IMR-90 (cell line): ENCODE results near the gene ZNF625. TPM values are rescaled to one million over a fixed set of nuclear protein-coding genes. Genes with fewer than 3 reads are reported as not detected.

ENCODE experiments used
- ATAC-seq: fragments of 200-7000 bp; cut with Tn5 transposase; 2 replicates; pipeline ENCODE4 v1.9.1; 2020; ENCODE audit warnings: low read depth, mild to moderate bottlenecking, moderate library complexity
- BruUV-seq: library from RNA; stranded (reverse); fragments of 400-500 nt; replicated peaks from 2 replicates; lab custom pipeline; 2021; lab: Mats Ljungman, UMichigan
- CTCF ChIA-PET: fragments of 300-600 bp; formaldehyde crosslinking; extraction: SDS; loops from one replicate; lab custom pipeline; 2021; ENCODE audit warnings: antibody characterized with exemption; lab: Yijun Ruan, JAX
- POLR2A ChIA-PET: fragments of 300-600 bp; sonication (Branson Sonifier 250); formaldehyde crosslinking; loops from one replicate; lab custom pipeline; 2022; ENCODE audit warnings: antibody characterized with exemption; ENCODE audit not compliant: unreplicated experiment; lab: Charles Lee
- DNase-seq: peaks from one replicate; pipeline ENCODE4 v3.0.0; 2013
- H2AFZ ChIP-seq: replicated peaks from 2 replicates; pipeline ENCODE3; 2013; ENCODE audit warnings: low read length, mild to moderate bottlenecking; ENCODE audit not compliant: poor library complexity
- H2AK5ac ChIP-seq: 2 replicates; pipeline ENCODE4 v1.6.1; 2013; ENCODE audit warnings: low read depth, low read length, inconsistent platforms
- H2AK9ac ChIP-seq: replicated peaks from 2 replicates; pipeline ENCODE3; 2013; ENCODE audit warnings: mild to moderate bottlenecking, low read depth, low read length, moderate library complexity; ENCODE audit not compliant: poor library complexity
- H2BK120ac ChIP-seq: 2 replicates; pipeline ENCODE4 v1.6.1; 2013; ENCODE audit warnings: low read depth, low read length, inconsistent platforms
- H2BK15ac ChIP-seq: 3 replicates; pipeline ENCODE4 v1.6.1; 2013; ENCODE audit warnings: low read depth, low read length, inconsistent platforms
- H2BK20ac ChIP-seq: 2 replicates; pipeline ENCODE4 v1.6.1; 2013; ENCODE audit warnings: low read depth, mild to moderate bottlenecking, inconsistent platforms, low read length, moderate library complexity
- H2BK5ac ChIP-seq: 2 replicates; pipeline ENCODE4 v1.6.1; 2013; ENCODE audit warnings: mild to moderate bottlenecking, low read depth, low read length, inconsistent platforms; ENCODE audit not compliant: poor library complexity, severe bottlenecking
- H3K14ac ChIP-seq: replicated peaks from 2 replicates; pipeline ENCODE4 v1.6.1; 2013; ENCODE audit warnings: low read depth, low read length, inconsistent platforms
- H3K18ac ChIP-seq: 2 replicates; pipeline ENCODE4 v1.6.1; 2013; ENCODE audit warnings: low read depth, low read length, control low read depth
- H3K23ac ChIP-seq: 2 replicates; pipeline ENCODE4 v1.6.1; 2013; ENCODE audit warnings: low read depth, low read length, inconsistent platforms
- H3K27ac ChIP-seq: 2 replicates; pipeline ENCODE4 v1.5.1; 2013; ENCODE audit warnings: mild to moderate bottlenecking, control low read depth, low read length; ENCODE audit not compliant: insufficient read depth
- H3K27me3 ChIP-seq: 2 replicates; pipeline ENCODE4 v1.6.1; 2013; ENCODE audit warnings: low read length; ENCODE audit not compliant: control insufficient read depth, insufficient read depth
- H3K36me3 ChIP-seq: 2 replicates; pipeline ENCODE4 v1.6.1; 2013; ENCODE audit warnings: low read length, mixed read lengths; ENCODE audit not compliant: control insufficient read depth, insufficient read depth
- H3K4ac ChIP-seq: 2 replicates; pipeline ENCODE4 v1.6.1; 2013; ENCODE audit warnings: low read depth, low read length, inconsistent platforms
- H3K4me1 ChIP-seq: 2 replicates; pipeline ENCODE4 v1.6.1; 2013; ENCODE audit warnings: low read length, mixed read lengths; ENCODE audit not compliant: control insufficient read depth, insufficient read depth
- H3K4me2 ChIP-seq: 2 replicates; pipeline ENCODE4 v1.6.1; 2013; ENCODE audit warnings: low read depth, mild to moderate bottlenecking, control low read depth, low read length, moderate library complexity
- H3K4me3 ChIP-seq: 2 replicates; pipeline ENCODE4 v1.5.1; 2013; ENCODE audit warnings: low read depth, mild to moderate bottlenecking, control low read depth, low read length, moderate library complexity; ENCODE audit not compliant: insufficient read depth
- H3K56ac ChIP-seq: 2 replicates; pipeline ENCODE4 v1.6.1; 2013; ENCODE audit warnings: low read length, inconsistent platforms; ENCODE audit not compliant: insufficient read depth; ENCODE audit errors: extremely low read depth
- H3K79me1 ChIP-seq, 2 experiments: 2 replicates each; pipeline ENCODE4 v1.6.1; 2013; ENCODE audit warnings: low read length in 2 of 2, inconsistent platforms in 1 of 2, low read depth in 1 of 2
- H3K9ac ChIP-seq: 2 replicates; pipeline ENCODE4 v1.6.1; 2013; ENCODE audit warnings: low read depth, low read length, control low read depth
- H3K9me1 ChIP-seq: 2 replicates; pipeline ENCODE4 v1.6.1; 2013; ENCODE audit warnings: low read length, inconsistent platforms; ENCODE audit not compliant: insufficient read depth
- H3K9me3 ChIP-seq: 2 replicates; pipeline ENCODE4 v1.6.1; 2013; ENCODE audit warnings: low read length; ENCODE audit not compliant: control insufficient read depth, insufficient read depth
- H4K20me1 ChIP-seq: 2 replicates; pipeline ENCODE4 v1.6.1; 2013; ENCODE audit warnings: low read length, inconsistent platforms; ENCODE audit not compliant: insufficient read depth
- H4K5ac ChIP-seq: 2 replicates; pipeline ENCODE4 v1.6.1; 2013; ENCODE audit warnings: mild to moderate bottlenecking, low read depth, low read length, control low read depth
- H4K8ac ChIP-seq, 2 experiments: 2 replicates each; pipeline ENCODE4 v1.6.1; 2013; ENCODE audit warnings: low read depth in 2 of 2, low read length in 2 of 2, control low read depth in 1 of 2, inconsistent platforms in 1 of 2
- H4K91ac ChIP-seq: 2 replicates; pipeline ENCODE4 v1.6.1; 2013; ENCODE audit warnings: low read depth, low read length, inconsistent platforms; ENCODE audit not compliant: insufficient read depth
- BHLHE40 ChIP-seq: fragments of 150-350 bp; IDR thresholded peaks from 2 replicates; pipeline ENCODE4 v1.6.1; 2016; ENCODE audit warnings: mild to moderate bottlenecking, low read depth, low read length
- CEBPB ChIP-seq: IDR thresholded peaks from 2 replicates; pipeline ENCODE4 v1.6.1; 2012; ENCODE audit warnings: low read depth, low read length, improper control_type of control experiment
- CHD1 ChIP-seq: IDR thresholded peaks from 2 replicates; pipeline ENCODE4 v1.6.1; 2012; ENCODE audit warnings: low read depth, low read length, improper control_type of control experiment
- FOS ChIP-seq: fragments of 150-350 bp; IDR thresholded peaks from 2 replicates; pipeline ENCODE4 v1.6.1; 2016; ENCODE audit warnings: low read depth, low read length
- MAFK ChIP-seq: IDR thresholded peaks from 2 replicates; pipeline ENCODE4 v1.6.1; 2012; ENCODE audit warnings: low read depth, low read length, improper control_type of control experiment
- MXI1 ChIP-seq: IDR thresholded peaks from 2 replicates; pipeline ENCODE4 v1.6.1; 2012; ENCODE audit warnings: low read depth, mild to moderate bottlenecking, low read length, moderate library complexity, borderline replicate concordance
- NFE2L2 ChIP-seq: fragments of 150-350 bp; IDR thresholded peaks from 2 replicates; pipeline ENCODE4 v1.6.1; 2016; ENCODE audit warnings: low read depth, mild to moderate bottlenecking, low read length
- RAD21 ChIP-seq: IDR thresholded peaks from 2 replicates; pipeline ENCODE4 v1.6.1; 2012; ENCODE audit warnings: low read length, improper control_type of control experiment
- RCOR1 ChIP-seq: IDR thresholded peaks from 2 replicates; pipeline ENCODE4 v1.6.1; 2012; ENCODE audit warnings: mild to moderate bottlenecking, low read length, improper control_type of control experiment; ENCODE audit not compliant: insufficient replicate concordance
- RFX5 ChIP-seq: IDR thresholded peaks from 2 replicates; pipeline ENCODE4 v1.8.0; 2012; ENCODE audit warnings: low read depth, mild to moderate bottlenecking, low read length, moderate library complexity
- SMC3 ChIP-seq: fragments of 150-350 bp; IDR thresholded peaks from 2 replicates; pipeline ENCODE4 v1.6.1; 2016; ENCODE audit warnings: low read depth, mild to moderate bottlenecking, antibody characterized with exemption, low read length, moderate library complexity
- WGBS, 2 experiments: methylation state at CpG; one replicate each; pipeline versions ENCODE4 v1.1.5 to v1.1.7; 2013; ENCODE audit warnings: missing lambda C conversion rate in 2 of 2; ENCODE audit not compliant: insufficient read length in 1 of 2; ENCODE audit errors: extremely low coverage in 2 of 2; 5-methylcytosine and 5-hydroxymethylcytosine counted together
- dilution Hi-C: fragments of 300-500 bp; cut with HindIII; formaldehyde crosslinking; loops from one replicate; pipeline ENCODE4 v1.14.3; 2018; ENCODE audit warnings: low sequenced_read_pairs; ENCODE audit not compliant: unreplicated experiment
- in situ Hi-C: fragments of 300-500 bp; cut with MboI; formaldehyde crosslinking; loops from 3 replicates; pipeline ENCODE4 v1.14.3; 2019; ENCODE audit warnings: low sequenced_read_pairs, inconsistent platforms, mixed read lengths
- intact Hi-C: fragments of 100-400 bp; cut with micrococcal nuclease; formaldehyde crosslinking; loops from 2 replicates; pipeline ENCODE4 v1.10.0; 2022
- polyA plus RNA-seq, 3 experiments: library from polyadenylated mRNA; depleted of rRNA; stranded (reverse); fragments of >200 nt; gene quantifications; 2 replicates each; pipeline ENCODE4 v1.2.3, GENCODE V29; 2012; ENCODE audit warnings: low replicate concordance in 1 of 3
- total RNA-seq: library from RNA; depleted of rRNA; stranded (reverse); fragments of >200 nt; gene quantifications from 2 replicates; pipeline ENCODE4 v1.2.3, GENCODE V29; 2012
- TF ChIP-seq, protein P1 (sequence below): fragments of 150-350 bp; IDR thresholded peaks from 2 replicates; pipeline ENCODE4 v1.6.1; 2016; ENCODE audit warnings: low read depth, mild to moderate bottlenecking, low read length, moderate library complexity, borderline replicate concordance
- TF ChIP-seq, protein P2 (sequence below): conservative IDR thresholded peaks from 2 replicates; pipeline ENCODE4 v1.5.1; 2012; ENCODE audit warnings: mild to moderate bottlenecking, low read depth, low read length, improper control_type of control experiment

Gene ZNF625
- total and polyA plus RNA-seq, 2 of the 4 experiments (the other 2 are of a cell fraction), result 2.5 to 16.7 TPM

DNA sequence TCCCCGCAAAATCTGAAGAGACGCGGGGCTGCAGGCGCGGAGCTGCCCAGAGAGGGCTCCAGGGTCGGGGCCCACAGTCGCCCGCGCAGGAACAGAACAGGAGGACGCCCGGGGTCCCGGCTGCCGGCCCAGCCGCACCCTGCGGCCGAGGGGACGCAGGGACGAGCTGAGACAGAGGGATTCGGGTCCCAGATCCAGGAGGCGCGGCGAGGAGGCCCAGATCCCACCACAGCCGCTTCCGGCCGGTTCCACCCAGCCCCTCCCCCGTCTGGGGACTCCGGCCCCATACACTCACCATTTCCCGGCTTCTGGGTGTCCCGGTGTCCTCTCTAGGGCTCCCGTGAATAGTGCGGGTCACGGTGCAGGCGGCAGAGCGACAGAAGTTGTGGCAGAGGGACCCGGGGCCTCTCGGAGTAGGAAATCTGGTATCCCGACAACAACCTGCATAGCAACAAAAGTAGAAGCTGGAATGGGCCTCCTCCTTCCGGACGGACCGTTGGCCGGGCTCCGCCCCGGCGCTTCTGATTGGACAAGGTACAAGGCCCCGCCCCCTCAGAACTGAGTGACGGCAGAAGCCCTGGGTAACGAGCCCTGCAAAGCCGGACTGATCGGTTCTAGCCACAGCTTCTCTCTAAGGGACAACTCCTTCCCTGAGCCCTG lies 16.5 kb downstream of the ZNF625 start, which contains the start of gene ZNF20:
ZNF20 (minus strand) TSS at position 466 of the 660 bp plus-strand sequence; CDS start at position 298, 168 bp downstream.
- Histone ChIP-seq H2BK15ac (no peak within 1 kb of the TSS), H2BK5ac (peak within 1 kb of the TSS; percentile 60), H2AK9ac (peak within 1 kb of the TSS; percentile 85), H3K4me1 (peaks cover 3% of the 10 kb centered on the region; the same call in 1 of the 2 replicates), H4K8ac (peak within 1 kb of the TSS in 1 of 2 experiments; percentile 70; a peak in 2 of 4 replicates), H3K23ac (0 out of 2 replicates have a peak within 1 kb of the TSS, but pooled peaks have one; percentile 25), H3K27ac (peak within 1 kb of the TSS; percentile 82), H4K91ac (no peak within 1 kb of the TSS), H3K18ac (no peak within 1 kb of the TSS; the same call in 1 of the 2 replicates), H3K14ac (0 out of 2 replicates have a peak within 1 kb of the TSS, but pooled peaks have one; percentile 30), H3K4me3 (peak within 1 kb of the TSS; percentile 96), H2BK20ac (no peak within 1 kb of the TSS), H2AFZ (peak within 1 kb of the TSS; percentile 96), H3K4ac (peak within 1 kb of the TSS; percentile 30; the same call in 1 of the 2 replicates), H3K9me1 (no peaks in the 10 kb centered on the region), H4K20me1 (0 out of 2 replicates have a peak, but pooled peaks cover 2% of the 10 kb centered on the region), H3K36me3 (peaks cover 23% of the 10 kb centered on the region), H3K9me3 (peaks cover 16% of the 10 kb centered on the region), H3K79me1 (peaks cover 16 to 21% of the 10 kb centered on the region in 2 experiments), H2AK5ac (peak within 1 kb of the TSS; percentile 6; the same call in 1 of the 2 replicates), H4K5ac (no peak within 1 kb of the TSS), H3K4me2 (peak within 1 kb of the TSS; percentile 96), H2BK120ac (no peak within 1 kb of the TSS), H3K9ac (peak within 1 kb of the TSS; percentile 71), H3K56ac (peak within 1 kb of the TSS; percentile 7), H3K27me3 (no peaks in the 10 kb centered on the region)
- CTCF ChIA-PET, result interaction anchor here (0.8 to 2.4 kb wide), 7 partner anchors 16 to 342 kb away, joined by 3 to 22 read pairs (median 6); partner anchors contain the start of gene ZNF625
- in situ Hi-C loops, result loop anchor here (5.0 kb wide), 2 partner anchors 83 to 258 kb away; no protein-coding TSS in a partner anchor
- intact Hi-C loops, result loop anchor here (1.0 to 5.0 kb wide), 4 partner anchors 81 to 438 kb away; no protein-coding TSS in a partner anchor
- 8% methylated on average over 7 of the region's 49 CpGs; no CpG with 5 or more reads in 1 of the 2 experiments for WGBS, 2 experiments
- POLR2A ChIA-PET, result interaction anchor here (0.8 kb wide), 1 partner anchor 10 kb away, joined by 3 read pairs; no protein-coding TSS in a partner anchor
- no TSS peak for BruUV-seq
- DNase-seq (peak; percentile 91), ATAC-seq (peak; percentile 98)
- dilution Hi-C loops, result no loop called here
- TF ChIP-seq CEBPB (no peak), RAD21 (no peak), FOS (no peak), MAFK (no peak), MXI1 (peak; percentile 9; the same call in 1 of the 2 replicates), RFX5 (no peak), SMC3 (no peak), CHD1 (no peak), BHLHE40 (no peak), NFE2L2 (no peak), RCOR1 (no peak)
- TF ChIP-seq, protein P1, sequence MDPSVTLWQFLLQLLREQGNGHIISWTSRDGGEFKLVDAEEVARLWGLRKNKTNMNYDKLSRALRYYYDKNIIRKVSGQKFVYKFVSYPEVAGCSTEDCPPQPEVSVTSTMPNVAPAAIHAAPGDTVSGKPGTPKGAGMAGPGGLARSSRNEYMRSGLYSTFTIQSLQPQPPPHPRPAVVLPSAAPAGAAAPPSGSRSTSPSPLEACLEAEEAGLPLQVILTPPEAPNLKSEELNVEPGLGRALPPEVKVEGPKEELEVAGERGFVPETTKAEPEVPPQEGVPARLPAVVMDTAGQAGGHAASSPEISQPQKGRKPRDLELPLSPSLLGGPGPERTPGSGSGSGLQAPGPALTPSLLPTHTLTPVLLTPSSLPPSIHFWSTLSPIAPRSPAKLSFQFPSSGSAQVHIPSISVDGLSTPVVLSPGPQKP, result no peak
- TF ChIP-seq, protein P2, sequence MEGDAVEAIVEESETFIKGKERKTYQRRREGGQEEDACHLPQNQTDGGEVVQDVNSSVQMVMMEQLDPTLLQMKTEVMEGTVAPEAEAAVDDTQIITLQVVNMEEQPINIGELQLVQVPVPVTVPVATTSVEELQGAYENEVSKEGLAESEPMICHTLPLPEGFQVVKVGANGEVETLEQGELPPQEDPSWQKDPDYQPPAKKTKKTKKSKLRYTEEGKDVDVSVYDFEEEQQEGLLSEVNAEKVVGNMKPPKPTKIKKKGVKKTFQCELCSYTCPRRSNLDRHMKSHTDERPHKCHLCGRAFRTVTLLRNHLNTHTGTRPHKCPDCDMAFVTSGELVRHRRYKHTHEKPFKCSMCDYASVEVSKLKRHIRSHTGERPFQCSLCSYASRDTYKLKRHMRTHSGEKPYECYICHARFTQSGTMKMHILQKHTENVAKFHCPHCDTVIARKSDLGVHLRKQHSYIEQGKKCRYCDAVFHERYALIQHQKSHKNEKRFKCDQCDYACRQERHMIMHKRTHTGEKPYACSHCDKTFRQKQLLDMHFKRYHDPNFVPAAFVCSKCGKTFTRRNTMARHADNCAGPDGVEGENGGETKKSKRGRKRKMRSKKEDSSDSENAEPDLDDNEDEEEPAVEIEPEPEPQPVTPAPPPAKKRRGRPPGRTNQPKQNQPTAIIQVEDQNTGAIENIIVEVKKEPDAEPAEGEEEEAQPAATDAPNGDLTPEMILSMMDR, result no peak
